NK-92 (cell line): ENCODE results near the gene DISC1.
"Not testable (repeated sequence)": the region's sequence is repeated elsewhere in the genome, so short reads cannot be mapped to it uniquely, and the experiment has no call there.

ENCODE experiments used
- DNase-seq: peaks from one replicate; lab custom pipeline; 2025; ENCODE audit not compliant: unreplicated experiment; lab: John Stamatoyannopoulos, UW

Gene DISC1

GRCh38 chr1:231943084-231943483, 316.5 kb downstream of the DISC1 start:
- DNase-seq = no peak

- DNase-seq = not testable (repeated sequence)
Measured at GRCh38 chr1:231948102-231948501, 321.5 kb downstream of the DISC1 start.

- DNase-seq = no peak
Measured at GRCh38 chr1:231949277-231950091, 322.9 kb downstream of the DISC1 start.

- DNase-seq = no peak
Measured at GRCh38 chr1:231950331-231951128, 323.9 kb downstream of the DISC1 start.

- DNase-seq = no peak
Measured at GRCh38 chr1:231951374-231951773, 324.8 kb downstream of the DISC1 start.

GRCh38 chr1:231952154-231952553, 325.6 kb downstream of the DISC1 start:
- no peak for DNase-seq

- DNase-seq = no peak
Measured at GRCh38 chr1:231953660-231954059, 327.1 kb downstream of the DISC1 start.

- no peak for DNase-seq
Measured at GRCh38 chr1:231954751-231955150, 328.2 kb downstream of the DISC1 start.

- no peak for DNase-seq
Measured at GRCh38 chr1:231957359-231957758, 330.8 kb downstream of the DISC1 start.

- no peak for DNase-seq
Measured at GRCh38 chr1:231958448-231958847, 331.9 kb downstream of the DISC1 start.

GRCh38 chr1:231959225-231959884, 332.8 kb downstream of the DISC1 start:
- no peak for DNase-seq

- not testable (repeated sequence) for DNase-seq
Measured at GRCh38 chr1:231961801-231962200, 335.2 kb downstream of the DISC1 start.

- DNase-seq = no peak
Measured at GRCh38 chr1:231962636-231963035, 336.0 kb downstream of the DISC1 start.

GRCh38 chr1:231964241-231964640, 337.7 kb downstream of the DISC1 start:
- no peak for DNase-seq

- DNase-seq = no peak
Measured at GRCh38 chr1:231964961-231965360, 338.4 kb downstream of the DISC1 start.

- DNase-seq = no peak
Measured at GRCh38 chr1:231965615-231966014, 339.0 kb downstream of the DISC1 start.

- no peak for DNase-seq
Measured at GRCh38 chr1:231966983-231967382, 340.4 kb downstream of the DISC1 start.

GRCh38 chr1:231969076-231969475, 342.5 kb downstream of the DISC1 start:
- no peak for DNase-seq

- not testable (repeated sequence) for DNase-seq
Measured at GRCh38 chr1:231969761-231970160, 343.2 kb downstream of the DISC1 start.

GRCh38 chr1:231970684-231971083, 344.1 kb downstream of the DISC1 start:
- no peak for DNase-seq

- DNase-seq = no peak
Measured at GRCh38 chr1:231971397-231972110, 345.0 kb downstream of the DISC1 start.
